A549 (cell line): ENCODE results near the gene YTHDF2.

Source experiments
- CBX2 ChIP-seq: fragments of 200-600 bp; sonication (generic); IDR thresholded peaks from 2 replicates; pipeline ENCODE4 v1.6.1; 2016; ENCODE audit warnings: low read depth, mild to moderate bottlenecking, borderline replicate concordance
- CEBPB ChIP-seq, 2 experiments: fragments of >200 bp in 1 of 2; sonication (Bioruptor Twin) in 1 of 2; formaldehyde crosslinking in 1 of 2; IDR thresholded peaks; 2 replicates each; pipeline ENCODE4 v1.6.1; 2012 to 2016
- CHD4 ChIP-seq: fragments of 200-600 bp; sonication (generic); IDR thresholded peaks from 2 replicates; pipeline ENCODE4 v1.6.1; 2016; ENCODE audit warnings: antibody characterized with exemption, mild to moderate bottlenecking, borderline replicate concordance
- CTCF ChIP-seq: fragments of >200 bp; sonication (Bioruptor Twin); formaldehyde crosslinking; IDR thresholded peaks from 3 replicates; pipeline ENCODE4 v1.5.1; 2016
- JUN ChIP-seq, 2 experiments: fragments of >200 bp; sonication (Bioruptor Twin); formaldehyde crosslinking; IDR thresholded peaks; 2 replicates in 1 of 2; 3 replicates in 1 of 2; pipeline ENCODE4 v1.6.1; 2016 to 2017
- KDM1A ChIP-seq: fragments of 200-600 bp; sonication (generic); IDR thresholded peaks from 2 replicates; pipeline ENCODE4 v1.6.1; 2016; ENCODE audit warnings: low read depth, mild to moderate bottlenecking
- MAZ ChIP-seq: fragments of 150-350 bp; IDR thresholded peaks from 2 replicates; pipeline ENCODE4 v1.6.1; 2014; ENCODE audit warnings: antibody characterized with exemption, low read depth, low read length, borderline replicate concordance
- POLR2A ChIP-seq: IDR thresholded peaks from 2 replicates; pipeline ENCODE4 v1.6.1; 2012; ENCODE audit warnings: mild to moderate bottlenecking, low read length
- RAD21 ChIP-seq, 2 experiments: fragments of >200 bp in 1 of 2; sonication (Bioruptor Twin) in 1 of 2; formaldehyde crosslinking in 1 of 2; IDR thresholded peaks in 1 of 2; conservative IDR thresholded peaks in 1 of 2; 2 replicates in 1 of 2; 3 replicates in 1 of 2; pipeline ENCODE4 v1.6.1; 2012 to 2018; ENCODE audit warnings: inconsistent platforms in 1 of 2
- TF ChIP-seq, protein P1 (sequence below): IDR thresholded peaks from 2 replicates; pipeline ENCODE4 v1.6.1; 2012; ENCODE audit warnings: low read depth, borderline replicate concordance
- TF ChIP-seq, protein P2 (sequence below): IDR thresholded peaks from 2 replicates; pipeline ENCODE4 v1.6.1; 2012
- TF ChIP-seq, protein P3 (sequence below): IDR thresholded peaks from 2 replicates; pipeline ENCODE4 v1.6.1; 2012

DNA sequence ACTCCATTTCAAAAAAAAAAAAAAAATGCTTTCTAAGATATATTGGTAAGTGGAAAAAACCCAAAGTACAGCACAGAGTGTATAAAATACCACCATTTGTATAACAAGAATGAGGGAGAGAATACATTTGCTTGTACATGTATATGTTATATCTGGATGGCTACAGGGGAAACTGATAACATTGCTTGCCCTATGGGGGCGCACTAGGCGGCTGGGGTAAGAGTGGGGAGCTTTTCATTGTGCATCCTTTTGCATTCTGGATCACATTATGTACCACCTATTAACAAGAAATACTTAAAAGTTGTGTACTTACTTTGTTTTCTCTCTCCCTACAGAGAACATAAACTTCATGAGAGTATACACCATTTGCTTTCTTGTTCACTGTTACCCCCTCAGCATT lies 46.6 kb downstream of the YTHDF2 start:
- TF ChIP-seq, protein P1, sequence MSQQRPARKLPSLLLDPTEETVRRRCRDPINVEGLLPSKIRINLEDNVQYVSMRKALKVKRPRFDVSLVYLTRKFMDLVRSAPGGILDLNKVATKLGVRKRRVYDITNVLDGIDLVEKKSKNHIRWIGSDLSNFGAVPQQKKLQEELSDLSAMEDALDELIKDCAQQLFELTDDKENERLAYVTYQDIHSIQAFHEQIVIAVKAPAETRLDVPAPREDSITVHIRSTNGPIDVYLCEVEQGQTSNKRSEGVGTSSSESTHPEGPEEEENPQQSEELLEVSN, result no peak
- TF ChIP-seq, protein P2, sequence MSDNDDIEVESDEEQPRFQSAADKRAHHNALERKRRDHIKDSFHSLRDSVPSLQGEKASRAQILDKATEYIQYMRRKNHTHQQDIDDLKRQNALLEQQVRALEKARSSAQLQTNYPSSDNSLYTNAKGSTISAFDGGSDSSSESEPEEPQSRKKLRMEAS, result no peak
- TF ChIP-seq CTCF (no peak), RAD21 (conservative IDR thresholded peaks at IDR 0.05 in 1 of 2, IDR thresholded peaks at IDR 0.05 in 1 of 2) (no peak), MAZ (no peak), POLR2A (no peak), CBX2 (no peak), KDM1A (no peak), CEBPB (IDR thresholded peaks at IDR 0.05) (no peak), CHD4 (no peak), JUN (IDR thresholded peaks at IDR 0.05) (no peak)
- TF ChIP-seq, protein P3, sequence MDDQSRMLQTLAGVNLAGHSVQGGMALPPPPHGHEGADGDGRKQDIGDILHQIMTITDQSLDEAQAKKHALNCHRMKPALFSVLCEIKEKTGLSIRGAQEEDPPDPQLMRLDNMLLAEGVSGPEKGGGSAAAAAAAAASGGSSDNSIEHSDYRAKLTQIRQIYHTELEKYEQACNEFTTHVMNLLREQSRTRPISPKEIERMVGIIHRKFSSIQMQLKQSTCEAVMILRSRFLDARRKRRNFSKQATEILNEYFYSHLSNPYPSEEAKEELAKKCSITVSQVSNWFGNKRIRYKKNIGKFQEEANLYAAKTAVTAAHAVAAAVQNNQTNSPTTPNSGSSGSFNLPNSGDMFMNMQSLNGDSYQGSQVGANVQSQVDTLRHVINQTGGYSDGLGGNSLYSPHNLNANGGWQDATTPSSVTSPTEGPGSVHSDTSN, result no peak
